Measurements from ENCODE around the gene SEMA5A.

The SEMA5A gene

GRCh38 chr5:9278921-9279603, 266.8 kb downstream of the SEMA5A start:
- TF ChIP-seq CTCF (IDR thresholded peaks at IDR 0.05; ENCODE audit: low read depth, low read length), result no peak
- no peak for DNase-seq (ENCODE audit: low read depth, low spot score)
- H3K4me3 ChIP-seq (ENCODE audit: low read depth, low read length), result no peak overlapping the region
- in situ Hi-C loops (cut with HindIII; ENCODE audit: low sequenced_read_pairs), result no loop called here

GRCh38 chr5:9269014-9269413, 276.9 kb downstream of the SEMA5A start:
- H3K4me3 ChIP-seq (ENCODE audit: low read depth, low read length), result no peak overlapping the region
- no peak for TF ChIP-seq CTCF (IDR thresholded peaks at IDR 0.05; ENCODE audit: low read depth, low read length)
- DNase-seq (ENCODE audit: low read depth, low spot score), result no peak
- in situ Hi-C loops (cut with HindIII; ENCODE audit: low sequenced_read_pairs), result no loop called here

- in situ Hi-C loops (cut with HindIII; ENCODE audit: low sequenced_read_pairs), result no loop called here
- H3K4me3 ChIP-seq (ENCODE audit: low read depth, low read length), result no peak overlapping the region
- TF ChIP-seq CTCF (IDR thresholded peaks at IDR 0.05; ENCODE audit: low read depth, low read length), result no peak
- no peak for DNase-seq (ENCODE audit: low read depth, low spot score)
Observed at GRCh38 chr5:9268226-9268625, 277.6 kb downstream of the SEMA5A start.

GRCh38 chr5:9265441-9266287, 280.2 kb downstream of the SEMA5A start:
- H3K4me3 ChIP-seq (ENCODE audit: low read depth, low read length), result no peak overlapping the region
- DNase-seq (ENCODE audit: low read depth, low spot score), result peak; percentile 94
- peak; percentile 14 for TF ChIP-seq CTCF (IDR thresholded peaks at IDR 0.05; ENCODE audit: low read depth, low read length)
- in situ Hi-C loops (cut with HindIII; ENCODE audit: low sequenced_read_pairs), result no loop called here

- no peak for TF ChIP-seq CTCF (IDR thresholded peaks at IDR 0.05; ENCODE audit: low read depth, low read length)
- in situ Hi-C loops (cut with HindIII; ENCODE audit: low sequenced_read_pairs), result no loop called here
- H3K4me3 ChIP-seq (ENCODE audit: low read depth, low read length), result no peak overlapping the region
Observed at GRCh38 chr5:9264301-9264700, 281.6 kb downstream of the SEMA5A start.

GRCh38 chr5:9263656-9264055, 282.2 kb downstream of the SEMA5A start:
- no peak for TF ChIP-seq CTCF (IDR thresholded peaks at IDR 0.05; ENCODE audit: low read depth, low read length)
- in situ Hi-C loops (cut with HindIII; ENCODE audit: low sequenced_read_pairs), result no loop called here
- no peak overlapping the region for H3K4me3 ChIP-seq (ENCODE audit: low read depth, low read length)
- no peak for DNase-seq (ENCODE audit: low read depth, low spot score)

More at GRCh38 chr5:9264301-9264700, 281.6 kb downstream of the SEMA5A start:
- no peak for DNase-seq (ENCODE audit: low read depth, low spot score)
